COLO668 (cell line): Measurements from ENCODE around the gene MLC1.

Source experiments
- DNase-seq: peaks from one replicate; lab custom pipeline; 2025; ENCODE audit not compliant: unreplicated experiment; lab: John Stamatoyannopoulos, UW

MLC1 gene

GRCh38 chr22:50058906-50059880 is 26.0 kb downstream of the MLC1 start:
- DNase-seq = no peak

- no peak for DNase-seq
These were observed 26.9 kb downstream of the MLC1 start, which contains the start of gene TTLL8 for GRCh38 chr22:50058061-50058905. TTLL8 (minus strand) TSS chr22:50058298.

- no peak for DNase-seq
These were observed 27.8 kb downstream of the MLC1 start for GRCh38 chr22:50057278-50058060.

- no peak for DNase-seq
These were observed 28.8 kb downstream of the MLC1 start for GRCh38 chr22:50056214-50056972.

- DNase-seq = peak; percentile 71
These were observed 31.4 kb downstream of the MLC1 start for GRCh38 chr22:50053861-50054260.

- no peak for DNase-seq
These were observed 33.3 kb downstream of the MLC1 start for GRCh38 chr22:50051930-50052329.

- no peak for DNase-seq
These were observed 35.7 kb downstream of the MLC1 start for GRCh38 chr22:50049299-50050195.

GRCh38 chr22:50048836-50049235 is 36.4 kb downstream of the MLC1 start:
- DNase-seq = no peak

- DNase-seq = no peak
These were observed 37.0 kb downstream of the MLC1 start for GRCh38 chr22:50048061-50048765.

GRCh38 chr22:50047346-50047745 is 37.9 kb downstream of the MLC1 start:
- no peak for DNase-seq

GRCh38 chr22:50046481-50047245 is 38.6 kb downstream of the MLC1 start:
- DNase-seq = no peak

- no peak for DNase-seq
These were observed 39.2 kb downstream of the MLC1 start for GRCh38 chr22:50046019-50046415.

- DNase-seq = no peak
These were observed 39.8 kb downstream of the MLC1 start for GRCh38 chr22:50045211-50046018.

- no peak for DNase-seq
These were observed 40.6 kb downstream of the MLC1 start for GRCh38 chr22:50044485-50045118.

GRCh38 chr22:50041361-50042065 is 43.7 kb downstream of the MLC1 start:
- DNase-seq = no peak

GRCh38 chr22:50040717-50041116 is 44.5 kb downstream of the MLC1 start:
- DNase-seq = no peak
